ENCODE results near the gene RAPGEF5. TPM values are rescaled to one million over a fixed set of nuclear protein-coding genes. Genes with fewer than 3 reads are reported as not detected.

The RAPGEF5 gene
- total RNA-seq, 1 donor from 2014 or later: 65.8 TPM

- no peaks in the 10 kb centered on the region for H3K9me3 ChIP-seq
- peak overlapping the region; percentile 19 to 41 for H3K27ac ChIP-seq
- H3K27me3 ChIP-seq: no peaks in the 10 kb centered on the region
- no peaks in the 10 kb centered on the region for H3K36me3 ChIP-seq
- H3K4me3 ChIP-seq: no peak overlapping the region
- DNase-seq (ENCODE audit: low spot score in 2 of 2): no peak
- intact Hi-C loops (cut with DNase I): no loop called here
- no peak for TF ChIP-seq CTCF (IDR thresholded peaks at IDR 0.05)
- H3K4me1 ChIP-seq: peaks cover 13 to 57% of the 10 kb centered on the region in 2 donors
Measured at GRCh38 chr7:22207724-22208225, 149.2 kb downstream of the RAPGEF5 start.

GRCh38 chr7:22205631-22206030 is 151.3 kb downstream of the RAPGEF5 start:
- intact Hi-C loops (cut with DNase I): no loop called here
- peak overlapping the region; percentile 27 to 35 for H3K27ac ChIP-seq
- no peaks in the 10 kb centered on the region for H3K36me3 ChIP-seq

GRCh38 chr7:22204312-22204711 is 152.6 kb downstream of the RAPGEF5 start:
- intact Hi-C loops (cut with DNase I): no loop called here
- H3K4me1 ChIP-seq: peaks cover 13 to 32% of the 10 kb centered on the region in 2 donors
- no peaks in the 10 kb centered on the region for H3K36me3 ChIP-seq
- peak overlapping the region in 1 of 2 donors; percentile 29 for H3K27ac ChIP-seq
- no peak for TF ChIP-seq CTCF (IDR thresholded peaks at IDR 0.05)
- no peak for DNase-seq (ENCODE audit: low spot score in 2 of 2)
- H3K9me3 ChIP-seq: no peaks in the 10 kb centered on the region
- H3K4me3 ChIP-seq: no peak overlapping the region
- no peaks in the 10 kb centered on the region for H3K27me3 ChIP-seq

More at GRCh38 chr7:22205631-22206030, 151.3 kb downstream of the RAPGEF5 start:
- no peak for TF ChIP-seq CTCF (IDR thresholded peaks at IDR 0.05)
- Histone ChIP-seq H3K9me3 (no peaks in the 10 kb centered on the region), H3K27me3 (no peaks in the 10 kb centered on the region), H3K4me1 (peaks cover 13 to 45% of the 10 kb centered on the region in 2 donors), H3K4me3 (no peak overlapping the region)
- DNase-seq (ENCODE audit: low spot score in 2 of 2): no peak

GRCh38 chr7:22202141-22202540 is 154.8 kb downstream of the RAPGEF5 start:
- no peaks in the 10 kb centered on the region for H3K36me3 ChIP-seq
- TF ChIP-seq CTCF (IDR thresholded peaks at IDR 0.05): no peak
- H3K4me1 ChIP-seq: peaks cover 4 to 12% of the 10 kb centered on the region in 2 donors
- no peak overlapping the region for H3K27ac ChIP-seq
- no peaks in the 10 kb centered on the region for H3K9me3 ChIP-seq
- H3K27me3 ChIP-seq: no peaks in the 10 kb centered on the region
- no peak for DNase-seq (ENCODE audit: low spot score in 2 of 2)
- H3K4me3 ChIP-seq: no peak overlapping the region
- intact Hi-C loops (cut with DNase I): no loop called here

- DNase-seq (ENCODE audit: low spot score in 2 of 2): no peak
- peaks cover 4 to 11% of the 10 kb centered on the region in 2 donors for H3K4me1 ChIP-seq
- H3K9me3 ChIP-seq: no peaks in the 10 kb centered on the region
- intact Hi-C loops (cut with DNase I): no loop called here
- no peaks in the 10 kb centered on the region for H3K27me3 ChIP-seq
- no peak for TF ChIP-seq CTCF (IDR thresholded peaks at IDR 0.05)
- no peaks in the 10 kb centered on the region for H3K36me3 ChIP-seq
- H3K27ac ChIP-seq: no peak overlapping the region
- H3K4me3 ChIP-seq: no peak overlapping the region
Measured at GRCh38 chr7:22201186-22201880, 155.6 kb downstream of the RAPGEF5 start.

Data from ascending aorta (tissue), 2 donors.